PFSK-1 (cell line): ENCODE results near the gene ATM.

Source experiments
- FOXP2 ChIP-seq: optimal IDR thresholded peaks from 2 replicates; pipeline ENCODE3; 2011; ENCODE audit warnings: borderline replicate concordance, control low read depth, inconsistent platforms; ENCODE audit not compliant: insufficient read depth; ENCODE audit errors: extremely low read length, extremely low read depth
- POLR2AphosphoS5 ChIP-seq: IDR thresholded peaks from 2 replicates; pipeline ENCODE4 v1.6.1; 2012; ENCODE audit warnings: low read depth, mild to moderate bottlenecking, control low read depth, low read length, moderate library complexity
- REST ChIP-seq, 2 experiments: IDR thresholded peaks; 2 replicates each; pipeline versions ENCODE4 v1.6.1 to v1.8.0; 2011 to 2012; ENCODE audit warnings: low read depth in 2 of 2, low read length in 2 of 2, control low read depth in 1 of 2, inconsistent platforms in 1 of 2, mild to moderate bottlenecking in 1 of 2, moderate library complexity in 1 of 2; ENCODE audit not compliant: insufficient read depth in 1 of 2
- SIN3A ChIP-seq: IDR thresholded peaks from 2 replicates; pipeline ENCODE4 v1.6.1; 2012; ENCODE audit warnings: mild to moderate bottlenecking, low read length, moderate library complexity, borderline replicate concordance; ENCODE audit not compliant: insufficient read depth
- TAF1 ChIP-seq: IDR thresholded peaks from 2 replicates; pipeline ENCODE4 v1.6.1; 2012; ENCODE audit warnings: low read length, control low read depth, borderline replicate concordance; ENCODE audit not compliant: insufficient read depth

Gene ATM

DNA sequence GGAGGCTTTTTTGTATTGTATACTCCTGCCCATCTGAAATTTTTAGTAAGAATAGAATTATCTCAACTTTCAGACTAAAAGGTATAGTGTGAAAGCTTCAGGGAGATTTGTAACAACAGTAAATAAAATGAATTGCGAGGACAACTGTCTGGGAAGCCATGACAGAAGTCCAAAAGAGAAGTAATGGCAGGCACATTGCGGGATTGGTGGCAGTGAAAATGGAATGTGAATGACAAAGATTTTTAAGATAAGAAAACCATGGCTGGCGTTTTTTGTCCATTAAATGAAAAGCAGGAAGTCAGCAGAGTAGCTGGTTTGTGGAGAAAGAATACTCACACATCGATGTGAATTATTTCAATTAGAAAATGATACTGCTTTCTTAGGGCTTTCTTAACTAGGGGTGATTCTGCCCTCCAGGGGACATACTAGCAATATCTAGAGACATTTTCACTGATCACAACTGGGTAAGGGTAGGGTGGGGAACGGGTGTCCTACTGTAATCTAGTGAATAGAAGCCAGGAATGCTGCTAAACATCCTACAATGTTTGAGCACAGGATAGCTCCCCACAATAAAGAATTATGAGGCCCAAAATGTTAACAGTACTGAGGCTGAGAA, 2.0 kb upstream of the ATM start:
- no peak for TF ChIP-seq FOXP2
- no peak for TF ChIP-seq POLR2AphosphoS5
- TF ChIP-seq TAF1: no peak
- no peak for TF ChIP-seq SIN3A
- no peak for TF ChIP-seq REST (IDR thresholded peaks at IDR 0.05; ENCODE audit: insufficient read depth in 1 of 2, low read depth in 2 of 2, low read length in 2 of 2)

- TF ChIP-seq POLR2AphosphoS5 (no peak), REST (IDR thresholded peaks at IDR 0.05; ENCODE audit: insufficient read depth in 1 of 2, low read depth in 2 of 2, low read length in 2 of 2) (no peak), SIN3A (no peak), FOXP2 (no peak), TAF1 (no peak)
These were observed 1.5 kb upstream of the ATM start for GRCh38 chr11:108221371-108221770.

DNA sequence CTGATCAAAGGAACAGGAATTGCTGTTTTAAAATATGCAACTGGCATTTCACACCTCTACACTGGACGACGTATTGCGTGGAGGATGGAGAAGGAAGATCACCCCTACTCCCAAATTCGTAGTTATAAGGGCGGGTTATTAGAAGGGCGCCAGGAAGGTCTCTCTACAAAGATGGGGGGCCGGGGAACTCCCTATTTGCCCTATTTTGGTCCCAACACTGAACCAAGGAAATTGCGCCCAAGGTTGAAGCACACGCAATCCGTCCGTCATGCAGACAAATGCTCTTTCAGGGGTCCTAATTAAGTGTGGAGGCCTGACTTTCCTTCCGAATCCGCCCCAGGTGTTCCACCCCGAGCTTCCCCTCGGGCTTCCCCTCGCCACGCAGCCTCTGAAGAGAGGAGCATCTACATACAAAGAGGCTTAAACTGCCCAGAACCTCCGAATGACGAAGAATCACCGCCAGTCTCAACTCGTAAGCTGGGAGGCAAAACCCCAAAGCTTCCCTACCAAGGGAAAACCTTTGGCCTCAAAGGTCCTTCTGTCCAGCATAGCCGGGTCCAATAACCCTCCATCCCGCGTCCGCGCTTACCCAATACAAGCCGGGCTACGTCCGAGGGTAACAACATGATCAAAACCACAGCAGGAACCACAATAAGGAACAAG, 825 bp upstream of the ATM start:
- no peak for TF ChIP-seq TAF1
- TF ChIP-seq SIN3A: no peak; the same call in 1 of the 2 replicates
- no peak for TF ChIP-seq FOXP2
- TF ChIP-seq POLR2AphosphoS5: no peak; the same call in 1 of the 2 replicates
- no peak for TF ChIP-seq REST (IDR thresholded peaks at IDR 0.05; ENCODE audit: insufficient read depth in 1 of 2, low read depth in 2 of 2, low read length in 2 of 2)

- TF ChIP-seq POLR2AphosphoS5 (no peak; the same call in 1 of the 2 replicates), TAF1 (peak; percentile 37; the same call in 1 of the 2 replicates)
These were observed 682 bp downstream of the ATM start for GRCh38 chr11:108223348-108224149.

GRCh38 chr11:108224366-108224765, 1.5 kb downstream of the ATM start:
- TF ChIP-seq TAF1: no peak
- TF ChIP-seq FOXP2: no peak
